Parathyroid adenoma (tissue), 2 donors: ENCODE measurements around the gene GRB7.

Source experiments
- H2AFZ ChIP-seq: fragments of 300-600 bp; sonication (generic); one replicate; pipeline ENCODE4 v1.7.0; 2017; ENCODE audit warnings: antibody characterized with exemption, mild to moderate bottlenecking
- H3K27ac ChIP-seq: fragments of 300-600 bp; sonication (generic); one replicate; pipeline ENCODE4 v1.7.0; 2017
- H3K27me3 ChIP-seq: fragments of 300-600 bp; sonication (generic); one replicate; pipeline ENCODE4 v1.7.0; 2017; ENCODE audit warnings: low read length; ENCODE audit not compliant: control insufficient read depth, insufficient read depth
- H3K36me3 ChIP-seq: fragments of 300-600 bp; sonication (generic); one replicate; pipeline ENCODE4 v1.7.0; 2017; ENCODE audit warnings: low read length; ENCODE audit not compliant: control insufficient read depth, insufficient read depth
- H3K4me1 ChIP-seq: fragments of 300-600 bp; sonication (generic); one replicate; pipeline ENCODE4 v1.7.0; 2017; ENCODE audit warnings: control low read depth
- H3K4me2 ChIP-seq: fragments of 300-600 bp; sonication (generic); one replicate; pipeline ENCODE4 v1.7.0; 2017; ENCODE audit warnings: low read length
- H3K4me3 ChIP-seq: fragments of 300-600 bp; sonication (generic); one replicate; pipeline ENCODE4 v1.7.0; 2017; ENCODE audit warnings: low read depth, low read length
- H3K79me2 ChIP-seq: fragments of 300-600 bp; sonication (generic); one replicate; pipeline ENCODE4 v1.7.0; 2017; ENCODE audit warnings: control low read depth
- H3K9ac ChIP-seq: fragments of 300-600 bp; sonication (generic); one replicate; pipeline ENCODE4 v1.7.0; 2017; ENCODE audit warnings: mild to moderate bottlenecking
- H3K9me3 ChIP-seq: fragments of 300-600 bp; sonication (generic); one replicate; pipeline ENCODE4 v1.7.0; 2017; ENCODE audit warnings: low read length; ENCODE audit not compliant: control insufficient read depth
- CTCF ChIP-seq: fragments of 300-600 bp; sonication (generic); IDR thresholded peaks from one replicate; pipeline ENCODE4 v1.7.0; 2017; ENCODE audit warnings: antibody characterized with exemption, mild to moderate bottlenecking
- donor health status: primary hyperparathyroidism.

Gene GRB7

DNA sequence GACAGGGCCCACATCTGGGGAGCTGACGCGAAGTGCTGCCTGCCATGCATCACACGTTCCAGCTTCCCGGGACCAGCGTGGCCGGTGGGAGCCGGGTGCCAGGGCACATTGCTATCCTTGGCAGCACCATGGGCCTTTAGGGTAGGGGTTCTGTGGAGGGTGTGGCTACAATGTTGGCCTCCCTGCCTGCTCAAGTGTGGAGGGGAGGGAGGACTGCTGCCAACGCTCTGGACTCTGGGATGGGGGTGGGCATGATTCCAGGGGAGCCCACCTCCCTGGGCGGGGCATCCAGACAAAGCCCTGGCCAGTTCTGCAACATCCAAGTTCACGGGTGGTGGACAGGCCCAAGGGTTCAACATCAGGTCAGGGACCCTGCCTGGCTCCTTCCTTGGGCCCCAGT is 13.9 kb downstream of the GRB7 start:
- no peak overlapping the region for H3K4me2 ChIP-seq
- H3K4me3 ChIP-seq = no peak overlapping the region
- no peaks in the 10 kb centered on the region for H3K79me2 ChIP-seq
- H2AFZ ChIP-seq = no peak overlapping the region
- no peaks in the 10 kb centered on the region for H3K9me3 ChIP-seq
- peaks cover 10% of the 10 kb centered on the region for H3K4me1 ChIP-seq
- no peak for TF ChIP-seq CTCF
- H3K36me3 ChIP-seq = no peaks in the 10 kb centered on the region
- no peak overlapping the region for H3K27ac ChIP-seq
- no peaks in the 10 kb centered on the region for H3K27me3 ChIP-seq
- H3K9ac ChIP-seq = no peak overlapping the region

- H3K79me2 ChIP-seq = no peaks in the 10 kb centered on the region
- peaks cover 10% of the 10 kb centered on the region for H3K4me1 ChIP-seq
- no peak overlapping the region for H2AFZ ChIP-seq
- H3K4me2 ChIP-seq = no peak overlapping the region
- H3K27ac ChIP-seq = no peak overlapping the region
- H3K4me3 ChIP-seq = no peak overlapping the region
- no peaks in the 10 kb centered on the region for H3K27me3 ChIP-seq
- H3K9ac ChIP-seq = no peak overlapping the region
- no peaks in the 10 kb centered on the region for H3K36me3 ChIP-seq
- TF ChIP-seq CTCF = no peak
- no peaks in the 10 kb centered on the region for H3K9me3 ChIP-seq
These were observed 14.6 kb downstream of the GRB7 start for GRCh38 chr17:39752241-39752881.

DNA sequence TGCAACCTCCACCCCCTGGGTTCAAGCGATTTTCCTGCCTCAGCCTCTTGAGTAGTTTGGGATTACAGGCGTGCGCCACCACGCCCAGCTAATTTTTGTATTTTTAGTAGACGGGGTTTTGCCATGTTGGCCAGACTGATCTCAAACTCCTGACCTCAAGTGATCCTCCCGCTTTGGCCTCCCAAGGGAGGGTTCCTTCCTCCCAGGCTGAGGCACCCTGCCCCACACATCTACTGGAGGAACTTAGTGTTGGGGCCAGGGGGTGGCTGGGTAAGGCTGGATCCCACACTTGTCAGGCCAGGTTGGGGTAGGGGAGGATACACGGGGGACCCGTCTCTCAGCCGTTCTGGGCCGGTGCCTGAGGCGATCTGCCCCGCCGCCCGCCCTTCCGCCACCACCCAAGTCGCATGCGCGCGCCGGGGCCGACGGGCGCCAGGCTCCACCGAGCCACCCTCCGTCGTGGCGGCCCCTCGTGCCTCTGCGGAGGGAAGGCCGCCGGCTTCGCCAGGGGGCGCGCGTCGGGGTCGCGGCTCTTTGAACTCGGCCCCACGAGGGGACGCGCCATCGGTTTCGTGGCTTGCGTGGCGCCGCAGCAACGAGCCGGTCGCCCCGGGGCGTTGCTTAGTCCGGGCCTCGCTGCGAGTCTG is 15.9 kb downstream of the GRB7 start:
- H3K27ac ChIP-seq = peak overlapping the region; percentile 79
- H3K27me3 ChIP-seq = no peaks in the 10 kb centered on the region
- no peaks in the 10 kb centered on the region for H3K79me2 ChIP-seq
- peak overlapping the region; percentile 88 for H3K4me3 ChIP-seq
- no peaks in the 10 kb centered on the region for H3K9me3 ChIP-seq
- TF ChIP-seq CTCF = no peak
- H2AFZ ChIP-seq = peak overlapping the region; percentile 98
- H3K4me1 ChIP-seq = peaks cover 10% of the 10 kb centered on the region
- H3K36me3 ChIP-seq = no peaks in the 10 kb centered on the region
- H3K9ac ChIP-seq = no peak overlapping the region
- peak overlapping the region; percentile 98 for H3K4me2 ChIP-seq

DNA sequence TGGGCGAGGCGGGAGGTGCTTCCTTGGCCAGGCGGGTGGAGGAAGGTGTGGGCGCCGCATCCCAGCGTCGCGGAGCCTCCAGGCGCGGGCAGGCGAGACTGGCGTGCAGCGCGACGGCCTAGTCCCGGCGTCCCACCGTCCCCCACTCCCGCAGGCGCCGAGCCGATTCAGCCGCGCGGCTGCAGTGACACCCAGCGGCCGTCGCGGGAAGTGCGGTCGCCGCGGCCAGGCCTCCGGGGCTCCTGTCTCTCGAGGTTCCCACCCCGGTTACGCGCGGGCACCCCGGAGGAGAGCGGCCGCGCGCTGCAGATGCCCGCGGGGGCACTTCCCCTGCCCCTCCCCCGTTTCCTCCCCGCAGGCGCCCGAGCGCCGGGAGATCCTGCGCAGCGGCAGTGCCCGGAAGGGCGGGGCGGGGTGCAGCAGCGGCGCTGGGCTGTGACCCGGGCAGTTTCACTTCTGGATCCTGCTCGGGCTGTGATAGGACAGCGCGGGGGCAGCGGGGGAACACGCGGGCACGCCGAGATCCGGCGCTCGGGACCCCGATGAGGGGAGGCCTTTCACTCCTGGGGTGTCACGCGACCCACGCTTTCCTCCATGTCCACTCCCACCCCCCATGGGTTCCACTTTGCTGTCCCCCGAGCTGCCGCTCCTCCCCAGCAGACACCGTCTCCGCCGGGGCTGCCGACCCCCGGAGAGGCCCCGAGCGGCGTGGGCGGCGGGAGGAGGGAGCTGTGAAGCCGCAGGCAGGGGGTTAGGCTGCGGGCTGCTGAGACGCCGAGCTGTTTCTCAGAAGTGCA is 16.6 kb downstream of the GRB7 start:
- H3K9me3 ChIP-seq = no peaks in the 10 kb centered on the region
- H3K9ac ChIP-seq = peak overlapping the region; percentile 58
- H2AFZ ChIP-seq = peak overlapping the region; percentile 98
- H3K27me3 ChIP-seq = no peaks in the 10 kb centered on the region
- peak overlapping the region; percentile 88 for H3K4me3 ChIP-seq
- peaks cover 10% of the 10 kb centered on the region for H3K4me1 ChIP-seq
- no peaks in the 10 kb centered on the region for H3K79me2 ChIP-seq
- peak; percentile 97 for TF ChIP-seq CTCF
- peak overlapping the region; percentile 79 for H3K27ac ChIP-seq
- H3K4me2 ChIP-seq = peak overlapping the region; percentile 98
- no peaks in the 10 kb centered on the region for H3K36me3 ChIP-seq
